ENCODE results near the gene INSC.

Gene INSC

GRCh38 chr11:15192005-15192556 lies 77.4 kb downstream of the INSC start:
- TF ChIP-seq CTCF (IDR thresholded peaks at IDR 0.05; ENCODE audit: low read depth, low read length, missing control alignments): no peak
- no peak for DNase-seq
- Histone ChIP-seq H3K27ac (no peak overlapping the region), H3K36me3 (replicated peaks) (no peaks in the 10 kb centered on the region), H3K4me3 (ENCODE audit: low read depth, low read length) (no peak overlapping the region), H3K27me3 (replicated peaks) (no peaks in the 10 kb centered on the region)
- in situ Hi-C loops (cut with HindIII; ENCODE audit: low pct_ligation_motif_present, low sequenced_read_pairs): no loop called here

GRCh38 chr11:15194671-15195415 lies 80.1 kb downstream of the INSC start:
- in situ Hi-C loops (cut with HindIII; ENCODE audit: low pct_ligation_motif_present, low sequenced_read_pairs): no loop called here
- no peak overlapping the region for H3K27ac ChIP-seq
- no peak overlapping the region for H3K4me3 ChIP-seq (ENCODE audit: low read depth, low read length)
- no peak for TF ChIP-seq CTCF (IDR thresholded peaks at IDR 0.05; ENCODE audit: low read depth, low read length, missing control alignments)
- DNase-seq: no peak
- no peaks in the 10 kb centered on the region for H3K36me3 ChIP-seq (replicated peaks)
- no peaks in the 10 kb centered on the region for H3K27me3 ChIP-seq (replicated peaks)

- in situ Hi-C loops (cut with HindIII; ENCODE audit: low pct_ligation_motif_present, low sequenced_read_pairs): no loop called here
- H3K4me3 ChIP-seq (ENCODE audit: low read depth, low read length): no peak overlapping the region
- no peaks in the 10 kb centered on the region for H3K27me3 ChIP-seq (replicated peaks)
- TF ChIP-seq CTCF (IDR thresholded peaks at IDR 0.05; ENCODE audit: low read depth, low read length, missing control alignments): no peak
- DNase-seq: no peak
- no peaks in the 10 kb centered on the region for H3K36me3 ChIP-seq (replicated peaks)
- H3K27ac ChIP-seq: no peak overlapping the region
These were observed 80.9 kb downstream of the INSC start for GRCh38 chr11:15195454-15196200.

- in situ Hi-C loops (cut with HindIII; ENCODE audit: low pct_ligation_motif_present, low sequenced_read_pairs): no loop called here
- no peak for TF ChIP-seq CTCF (IDR thresholded peaks at IDR 0.05; ENCODE audit: low read depth, low read length, missing control alignments)
- Histone ChIP-seq H3K27ac (no peak overlapping the region), H3K27me3 (replicated peaks) (no peaks in the 10 kb centered on the region), H3K4me3 (ENCODE audit: low read depth, low read length) (no peak overlapping the region), H3K36me3 (replicated peaks) (no peaks in the 10 kb centered on the region)
- DNase-seq: no peak
These were observed 82.0 kb downstream of the INSC start for GRCh38 chr11:15196704-15197103.

- H3K36me3 ChIP-seq (replicated peaks): no peaks in the 10 kb centered on the region
- DNase-seq: no peak
- H3K27me3 ChIP-seq (replicated peaks): no peaks in the 10 kb centered on the region
- TF ChIP-seq CTCF (IDR thresholded peaks at IDR 0.05; ENCODE audit: low read depth, low read length, missing control alignments): no peak
- no peak overlapping the region for H3K4me3 ChIP-seq (ENCODE audit: low read depth, low read length)
- H3K27ac ChIP-seq: no peak overlapping the region
- in situ Hi-C loops (cut with HindIII; ENCODE audit: low pct_ligation_motif_present, low sequenced_read_pairs): no loop called here
These were observed 83.0 kb downstream of the INSC start for GRCh38 chr11:15197696-15198095.
